Astrocyte of the hippocampus (primary cell): ENCODE results near the gene PLD4.
"Not testable (repeated sequence)": the region's sequence is repeated elsewhere in the genome, so short reads cannot be mapped to it uniquely, and the experiment has no call there.

ENCODE experiments used
- DNase-seq: peaks from one replicate; pipeline ENCODE4 v3.0.0; 2011; ENCODE audit warnings: low read depth, low spot score

PLD4 gene

GRCh38 chr14:104885973-104886689, 38.5 kb upstream of the PLD4 start:
- no peak for DNase-seq

- DNase-seq = no peak
Observed at GRCh38 chr14:104886690-104887622, 37.7 kb upstream of the PLD4 start.

DNA sequence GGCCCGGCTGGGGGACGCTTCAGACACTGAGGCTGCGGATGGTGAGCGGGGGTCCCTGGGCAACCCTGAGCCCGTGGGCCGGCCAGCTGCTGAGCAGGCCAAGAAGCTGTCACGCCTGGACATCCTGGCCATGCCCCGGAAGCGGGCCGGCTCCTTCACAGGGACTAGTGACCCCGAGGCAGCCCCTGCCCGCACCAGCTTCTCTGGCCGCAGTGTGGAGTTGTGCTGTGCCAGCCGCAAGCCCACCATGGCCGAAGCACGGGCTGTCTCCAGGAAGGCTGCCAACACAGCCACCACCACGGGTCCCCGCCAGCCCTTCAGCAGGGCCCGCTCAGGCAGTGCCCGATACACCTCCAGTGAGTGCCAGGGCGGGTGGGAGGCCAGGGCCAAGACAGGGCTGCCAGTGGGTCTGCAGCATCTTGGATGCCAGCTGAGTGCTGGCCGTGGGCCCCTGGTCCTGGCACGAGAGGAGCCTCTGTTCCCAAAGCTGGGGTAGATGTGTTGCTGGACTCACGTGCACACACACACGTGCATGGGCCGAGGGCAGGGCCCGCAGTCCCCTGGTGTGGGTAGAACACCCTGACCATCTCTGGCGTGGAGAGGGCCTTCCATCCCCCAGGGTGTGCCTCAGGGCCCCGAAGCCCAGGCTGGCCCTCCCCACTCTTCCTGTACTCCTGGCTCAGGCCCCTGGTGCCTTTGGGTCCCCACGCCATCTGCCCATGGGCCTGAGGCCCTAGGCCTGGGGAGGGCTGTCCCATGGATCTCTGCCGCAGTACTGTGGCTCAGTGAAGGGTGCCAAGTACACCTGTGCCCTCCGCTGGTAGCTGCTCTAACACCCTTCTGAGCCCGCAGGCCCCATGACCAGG, 36.8 kb upstream of the PLD4 start:
- DNase-seq = no peak

DNA sequence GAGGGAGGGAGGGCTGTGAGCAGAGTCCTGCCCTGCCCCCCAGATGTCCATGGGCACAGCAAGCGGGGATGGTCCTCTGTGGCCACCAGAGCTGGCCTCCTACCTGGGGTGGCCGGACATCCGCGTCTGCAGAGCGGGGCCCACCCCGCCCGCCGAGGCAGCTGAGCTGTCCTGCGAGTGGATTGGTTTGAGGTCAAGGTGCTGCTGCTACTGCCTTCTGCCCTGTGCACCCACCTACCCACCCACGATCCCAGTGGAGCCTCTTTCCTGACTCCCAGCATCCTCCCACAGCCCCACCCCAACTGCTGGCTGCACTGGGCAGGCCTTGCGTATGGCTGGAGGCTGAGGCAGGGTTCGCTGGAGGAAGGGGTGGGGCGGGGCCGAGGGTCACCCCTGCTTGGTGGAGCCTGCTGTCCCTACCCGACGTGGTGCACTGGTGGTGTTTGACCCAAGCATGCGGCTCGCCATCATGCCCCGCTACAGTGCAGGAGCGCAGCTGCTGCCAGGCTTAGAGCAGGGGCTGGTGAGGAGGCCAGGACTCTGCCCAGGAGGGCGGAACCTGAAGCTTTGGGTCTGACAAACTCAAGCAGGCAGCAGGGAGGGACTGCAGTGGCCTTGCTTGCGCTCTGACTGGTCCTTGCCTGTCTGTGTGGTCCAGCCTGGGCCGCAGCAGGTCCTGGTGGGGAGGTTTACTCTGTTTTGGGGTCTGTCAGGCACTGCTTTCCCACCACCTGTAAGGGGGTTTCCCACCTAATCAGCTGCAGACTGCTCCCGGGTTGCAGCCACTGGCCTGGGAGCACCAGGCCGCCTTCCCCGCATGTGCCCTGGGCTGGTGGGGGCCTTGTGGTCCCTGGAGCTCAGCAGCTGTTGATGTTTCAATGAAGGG, 35.9 kb upstream of the PLD4 start:
- no peak for DNase-seq

GRCh38 chr14:104889375-104889757, 35.3 kb upstream of the PLD4 start:
- no peak for DNase-seq

GRCh38 chr14:104890292-104890691, 34.4 kb upstream of the PLD4 start:
- not testable (repeated sequence) for DNase-seq

DNA sequence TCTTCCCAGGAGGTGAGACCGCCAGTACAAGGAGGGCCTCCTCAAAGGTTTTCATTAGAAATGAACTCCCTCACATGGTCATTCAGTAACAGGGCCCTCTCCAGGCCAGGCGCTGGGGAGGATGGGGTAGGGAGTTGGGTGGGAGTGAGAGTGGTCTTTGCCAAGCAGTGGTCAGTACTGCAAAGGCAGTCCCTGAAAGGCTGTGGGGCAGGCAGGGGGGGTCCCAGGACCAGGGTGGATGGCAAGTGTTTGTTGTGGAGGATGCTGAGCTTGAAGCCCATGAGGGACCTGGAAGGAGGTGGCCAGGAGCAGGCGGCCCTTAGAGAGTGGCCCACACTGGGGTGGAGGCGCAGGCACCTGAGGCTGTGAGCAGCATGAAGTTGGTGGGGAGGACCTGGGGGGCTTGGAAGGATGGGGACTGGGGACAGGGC, 33.5 kb upstream of the PLD4 start:
- no peak for DNase-seq

DNA sequence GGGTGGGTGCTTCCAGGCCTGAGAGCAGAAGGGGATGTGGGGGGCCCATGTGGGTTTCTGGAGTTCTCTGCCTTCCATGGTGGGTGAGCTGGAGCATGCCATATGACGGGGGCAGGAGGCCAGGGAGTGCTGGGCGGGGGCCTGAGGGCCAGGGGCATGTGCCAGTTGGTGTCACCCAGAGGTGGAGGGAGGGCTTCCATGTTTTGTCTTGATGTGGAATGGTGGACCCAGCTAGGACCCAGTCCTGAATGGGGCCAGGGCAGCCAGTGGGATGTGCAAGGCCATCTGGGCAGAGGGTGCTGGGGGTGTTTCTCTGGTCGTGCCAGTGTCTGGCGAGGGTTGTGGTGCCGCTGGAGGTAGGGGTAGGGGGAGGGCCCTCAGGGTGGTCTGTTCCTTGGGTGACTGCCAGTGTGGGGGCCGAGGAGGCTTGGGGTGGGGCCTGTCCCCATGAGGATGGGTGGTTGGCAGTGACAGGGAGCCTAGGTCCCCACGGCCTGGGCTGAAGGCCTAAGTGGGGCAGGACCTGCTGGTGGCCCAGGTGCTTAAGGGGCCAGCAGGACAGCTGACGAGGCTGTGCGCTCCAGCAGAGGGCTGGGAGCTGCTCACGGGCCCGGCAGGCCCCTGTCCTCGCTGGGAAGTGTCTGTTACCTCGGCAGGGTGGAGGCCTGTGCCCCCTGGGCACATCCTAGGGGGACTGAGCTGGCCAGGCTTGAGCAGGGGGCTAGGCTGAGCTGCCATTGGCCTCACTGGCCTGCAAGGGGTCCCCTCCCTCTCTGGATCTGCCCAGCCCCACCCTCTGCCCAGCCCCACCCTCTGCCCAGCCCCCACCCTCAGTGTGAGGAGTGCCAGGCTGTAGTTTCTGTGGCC, 32.8 kb upstream of the PLD4 start:
- DNase-seq = no peak

DNA sequence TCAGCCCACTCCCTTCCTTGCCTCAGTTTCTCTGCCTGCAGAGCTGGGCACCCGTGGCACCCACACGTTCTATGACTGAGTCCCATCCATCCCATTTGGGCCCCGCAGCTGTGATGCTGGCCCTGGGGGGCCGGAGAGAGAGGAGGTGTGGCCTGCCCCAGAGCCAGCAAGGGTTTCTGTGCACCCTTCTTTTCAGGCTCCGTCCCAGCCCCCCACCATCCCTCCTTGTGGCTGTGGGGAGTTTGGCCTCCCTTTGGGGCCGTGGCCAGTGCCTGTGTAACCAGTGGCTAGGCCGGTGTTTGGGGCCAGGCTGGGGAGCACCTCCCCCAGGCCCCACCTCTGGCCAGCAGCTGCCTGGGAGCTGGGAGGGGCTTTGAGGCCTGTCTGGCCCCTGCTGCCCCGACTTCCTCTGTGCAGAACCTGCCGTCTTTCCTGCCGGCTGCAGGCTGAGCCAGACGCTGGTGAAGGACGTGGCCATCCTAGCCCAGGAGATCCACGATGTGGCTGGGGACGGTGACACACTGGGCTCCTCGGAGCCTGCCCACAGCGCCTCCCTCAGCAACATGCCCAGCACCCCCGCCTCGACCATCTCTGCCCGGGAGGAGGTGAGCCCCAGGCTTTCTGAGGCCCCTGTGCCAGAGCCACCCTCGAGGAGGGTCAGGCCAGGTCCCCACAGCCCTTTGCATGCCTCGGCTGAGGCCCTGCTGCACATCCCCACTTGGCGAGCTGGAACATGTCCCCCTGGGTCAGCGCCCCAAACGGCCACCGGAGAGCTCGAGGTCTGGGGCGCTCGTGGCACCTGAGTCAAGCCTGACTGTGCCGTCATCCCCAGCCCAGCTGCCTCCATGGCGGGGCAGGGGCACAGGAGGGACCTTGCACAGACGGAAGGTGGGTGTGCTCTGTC, 31.9 kb upstream of the PLD4 start:
- no peak for DNase-seq

GRCh38 chr14:104893435-104894207, 31.1 kb upstream of the PLD4 start:
- DNase-seq = no peak

GRCh38 chr14:104894331-104895206, 30.1 kb upstream of the PLD4 start:
- no peak for DNase-seq

DNA sequence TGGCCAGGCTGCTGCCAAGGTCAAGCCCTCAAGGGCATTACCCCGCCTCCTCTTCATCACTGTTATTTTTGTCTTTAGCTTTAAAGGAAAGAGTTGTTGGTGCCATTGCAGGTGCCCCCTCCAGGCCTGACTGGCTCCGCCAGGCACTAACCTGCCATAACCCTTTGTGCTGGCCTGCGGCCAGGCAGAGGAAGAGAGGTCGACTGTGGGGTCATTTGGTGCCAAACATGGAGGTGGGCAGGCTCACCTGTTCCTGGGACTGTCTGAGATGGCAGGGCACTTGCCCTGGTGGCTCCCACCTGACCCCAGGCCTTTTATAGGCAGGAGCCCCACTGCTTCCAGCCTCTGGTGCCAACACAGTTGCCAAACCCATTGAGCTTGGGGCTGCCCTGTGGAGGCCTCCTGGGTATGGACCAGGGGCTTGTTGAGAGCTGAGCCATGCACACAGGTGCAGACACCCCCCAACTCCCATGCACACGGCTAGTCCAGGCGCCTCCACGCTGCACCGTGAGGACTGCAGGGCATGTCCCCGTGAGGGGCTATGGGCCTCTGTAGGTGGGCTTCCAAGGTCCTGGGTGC, 29.4 kb upstream of the PLD4 start:
- no peak for DNase-seq

DNA sequence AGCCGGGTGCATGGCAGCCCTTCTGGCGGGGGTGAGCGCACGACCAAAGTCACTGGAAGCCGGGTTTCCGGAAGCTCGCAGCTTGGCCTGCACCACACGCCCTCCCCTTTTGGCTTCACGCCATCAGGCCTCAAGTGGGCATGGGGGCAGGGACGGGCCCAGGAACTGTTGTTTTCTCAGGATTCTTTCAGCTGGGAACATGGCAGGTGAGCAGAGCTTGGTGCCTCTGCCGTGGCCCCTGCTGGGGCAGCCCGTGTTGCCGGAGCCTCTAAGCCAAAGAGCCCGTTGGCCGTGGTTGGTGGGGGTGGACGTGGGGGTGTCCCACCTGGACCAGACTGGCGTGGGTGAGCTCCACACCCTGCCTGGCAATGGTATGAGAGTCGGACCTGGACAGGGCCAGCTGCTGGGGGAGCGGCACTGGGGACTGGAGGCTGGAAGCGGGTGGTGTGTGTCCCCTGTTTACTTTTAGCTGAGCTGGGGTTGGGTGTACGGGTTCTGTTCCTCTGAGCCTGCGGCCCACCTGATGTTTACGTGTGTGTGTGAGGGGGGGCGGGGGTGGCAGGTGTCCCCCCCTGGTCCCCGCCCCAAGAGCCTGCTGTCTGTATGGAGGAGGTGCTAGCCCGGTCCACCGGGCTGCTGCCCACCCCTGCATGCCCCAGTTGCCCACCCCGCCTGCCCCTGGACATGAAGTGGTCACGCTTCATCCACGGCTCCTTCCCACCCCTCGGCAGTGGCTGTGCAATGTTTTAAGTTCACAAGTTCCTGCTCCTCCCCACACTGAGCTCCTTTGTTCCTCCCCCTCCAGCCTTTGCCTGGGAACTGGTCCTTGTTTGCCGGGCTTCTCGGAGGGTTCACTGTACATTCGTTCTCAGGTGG, 28.7 kb upstream of the PLD4 start:
- peak; percentile 33 for DNase-seq

GRCh38 chr14:104897330-104898194, 27.1 kb upstream of the PLD4 start:
- DNase-seq = no peak

DNA sequence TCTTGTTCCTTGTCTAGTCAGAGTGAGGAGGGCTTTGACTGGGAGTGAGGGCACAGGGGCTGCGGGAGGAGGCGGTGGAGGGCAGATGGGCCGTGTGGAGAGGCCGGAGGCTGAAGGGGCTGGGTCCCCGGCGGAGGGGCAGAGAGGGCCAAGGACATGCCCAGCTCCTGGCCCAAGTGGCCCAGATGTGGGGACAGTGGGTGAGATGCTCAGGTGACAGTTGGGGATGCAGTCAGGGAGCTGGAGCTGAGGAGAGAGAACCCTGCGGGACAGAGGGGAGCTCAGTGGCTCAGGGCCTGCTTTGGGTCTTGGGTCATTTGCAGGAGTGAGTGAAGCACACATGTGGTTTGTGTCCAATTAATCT, 26.5 kb upstream of the PLD4 start:
- DNase-seq = no peak
